Mesendoderm (in vitro differentiated cells): Measurements from ENCODE around the gene GLIPR1L2.

Source experiments
- DNase-seq: peaks from one replicate; pipeline ENCODE4 v3.0.0; 2013
- H2AK5ac ChIP-seq: 2 replicates; pipeline ENCODE4 v1.6.1; 2013; ENCODE audit warnings: low read length, inconsistent platforms
- H2BK120ac ChIP-seq: 2 replicates; pipeline ENCODE4 v1.6.1; 2013; ENCODE audit warnings: low read depth, mild to moderate bottlenecking, low read length, moderate library complexity, mixed read lengths
- H2BK15ac ChIP-seq: replicated peaks from 2 replicates; pipeline ENCODE4 v1.6.1; 2013; ENCODE audit warnings: low read depth, mild to moderate bottlenecking, moderate library complexity
- H2BK5ac ChIP-seq: 2 replicates; pipeline ENCODE4 v1.6.1; 2013; ENCODE audit warnings: low read length, inconsistent platforms
- H3K18ac ChIP-seq: 2 replicates; pipeline ENCODE4 v1.6.1; 2013; ENCODE audit warnings: mild to moderate bottlenecking, low read length, mixed read lengths
- H3K23ac ChIP-seq: one replicate; pipeline ENCODE4 v1.6.1; 2013; ENCODE audit warnings: low read length
- H3K27ac ChIP-seq: 2 replicates; pipeline ENCODE4 v1.5.1; 2013; ENCODE audit warnings: low read depth, mild to moderate bottlenecking, inconsistent platforms, low read length, moderate library complexity
- H3K27me3 ChIP-seq: 2 replicates; pipeline ENCODE4 v1.6.1; 2013; ENCODE audit warnings: low read length, control low read depth, mild to moderate bottlenecking, inconsistent platforms; ENCODE audit not compliant: insufficient read depth, poor library complexity
- H3K36me3 ChIP-seq: 2 replicates; pipeline ENCODE4 v1.6.1; 2013; ENCODE audit warnings: low read length, inconsistent platforms; ENCODE audit not compliant: control insufficient read depth, insufficient read depth
- H3K4ac ChIP-seq: one replicate; pipeline ENCODE4 v1.6.1; 2013; ENCODE audit warnings: low read depth, mild to moderate bottlenecking, low read length, moderate library complexity
- H3K4me1 ChIP-seq: 2 replicates; pipeline ENCODE4 v1.6.1; 2013; ENCODE audit warnings: low read depth, low read length, inconsistent platforms; ENCODE audit not compliant: control insufficient read depth
- H3K4me2 ChIP-seq: 2 replicates; pipeline ENCODE4 v1.6.1; 2013; ENCODE audit warnings: low read length
- H3K4me3 ChIP-seq: 2 replicates; pipeline ENCODE4 v1.5.1; 2013; ENCODE audit warnings: mild to moderate bottlenecking, low read length
- H3K56ac ChIP-seq: one replicate; pipeline ENCODE4 v1.6.1; 2013; ENCODE audit warnings: low read length
- H3K79me1 ChIP-seq: 2 replicates; pipeline ENCODE4 v1.6.1; 2013; ENCODE audit warnings: low read length, inconsistent platforms
- H3K79me2 ChIP-seq: 2 replicates; pipeline ENCODE4 v1.6.1; 2013; ENCODE audit warnings: mild to moderate bottlenecking, low read length; ENCODE audit not compliant: control insufficient read depth, insufficient read depth
- H3K9ac ChIP-seq: 2 replicates; pipeline ENCODE4 v1.6.1; 2013; ENCODE audit warnings: low read length, inconsistent platforms
- H4K5ac ChIP-seq: one replicate; pipeline ENCODE4 v1.6.1; 2013; ENCODE audit warnings: low read length
- H4K8ac ChIP-seq: one replicate; pipeline ENCODE4 v1.6.1; 2013; ENCODE audit warnings: low read depth, mild to moderate bottlenecking, control low read depth, low read length, moderate library complexity
- WGBS: extraction: QIAGEN DNeasy Blood & Tissue Kit; methylation state at CpG from one replicate; pipeline ENCODE4 v1.1.7; 2013; ENCODE audit warnings: low lambda C conversion rate, missing lambda C conversion rate; ENCODE audit not compliant: insufficient coverage; ENCODE audit errors: extremely low coverage; 5-methylcytosine and 5-hydroxymethylcytosine counted together

The GLIPR1L2 gene

DNA sequence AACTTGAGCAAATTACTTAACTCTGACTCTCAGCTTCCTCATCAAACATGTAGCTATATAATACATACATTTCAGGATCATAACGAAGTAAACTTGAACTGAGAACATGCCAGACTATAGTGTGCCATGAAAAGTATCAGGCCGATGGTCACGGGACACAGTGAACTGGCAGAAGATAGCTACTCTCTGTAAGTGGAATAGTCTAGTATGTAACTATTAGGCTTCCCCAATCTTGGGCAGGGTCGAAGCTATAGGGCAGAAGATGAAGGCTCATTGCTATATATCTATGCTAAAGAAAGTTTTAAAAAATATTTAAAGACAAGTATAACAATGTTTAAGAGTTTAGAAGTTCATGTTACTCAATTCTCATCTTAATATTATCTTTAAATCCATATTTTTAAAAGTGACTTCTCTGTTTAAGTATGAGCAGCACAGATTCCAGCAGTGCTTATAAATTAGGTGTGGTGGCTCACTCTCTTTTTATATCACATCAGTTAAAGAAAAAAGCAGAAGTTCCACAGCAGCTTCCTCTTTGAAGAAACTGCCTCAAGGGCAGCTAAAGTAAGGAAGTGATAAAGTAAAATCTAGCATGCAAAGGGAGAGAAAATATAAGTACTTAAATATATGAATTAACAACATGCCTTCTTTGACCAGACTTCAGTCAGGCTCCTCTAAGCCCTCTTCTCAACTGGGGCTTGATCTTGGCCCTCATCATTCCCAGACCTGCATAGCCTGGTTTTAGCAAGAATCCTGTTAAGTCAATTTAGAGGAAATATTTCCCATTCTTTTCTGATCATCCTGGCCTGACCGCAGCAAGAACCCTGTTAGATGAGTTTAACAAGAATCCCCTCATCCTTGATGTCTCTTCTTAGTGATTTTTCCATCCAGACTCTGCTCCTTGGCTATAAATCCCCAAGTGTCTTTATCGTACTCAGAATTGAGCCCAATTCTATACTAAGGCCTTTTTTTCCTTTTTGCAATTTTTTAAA, 81.3 kb downstream of the GLIPR1L2 start:
- no CpG with 5 or more reads among the region's 6 CpGs for WGBS

DNA sequence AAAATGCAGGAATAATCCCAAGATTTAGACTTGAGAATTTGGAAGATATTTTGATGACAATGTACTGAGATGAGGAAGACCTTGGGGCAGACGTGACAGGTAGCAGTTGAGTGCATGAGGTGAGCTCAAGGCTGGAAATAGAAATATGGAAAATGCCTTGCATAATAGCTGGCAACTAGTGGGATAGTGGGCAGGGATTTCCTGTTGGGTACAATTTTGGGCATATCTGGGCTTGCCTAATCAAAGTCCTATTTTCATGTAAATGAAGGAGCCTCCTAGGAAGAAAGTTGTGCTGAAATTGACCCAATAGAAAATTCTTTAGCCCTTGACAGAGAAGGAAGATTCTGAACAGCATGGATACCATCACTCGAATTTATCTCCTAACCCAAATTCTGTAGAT, 83.2 kb downstream of the GLIPR1L2 start:
- no peak for DNase-seq
- H4K5ac ChIP-seq: no peak overlapping the region
- no peak overlapping the region for H3K4me2 ChIP-seq
- no peak overlapping the region for H2AK5ac ChIP-seq
- H3K23ac ChIP-seq: no peak overlapping the region
- no peak overlapping the region for H3K18ac ChIP-seq
- H3K79me2 ChIP-seq: no peaks in the 10 kb centered on the region
- H3K27ac ChIP-seq: no peak overlapping the region
- H4K8ac ChIP-seq: no peak overlapping the region
- no peak overlapping the region for H3K9ac ChIP-seq
- H3K4me3 ChIP-seq: no peak overlapping the region
- no CpG with 5 or more reads among the region's 2 CpGs for WGBS
- no peak overlapping the region for H2BK120ac ChIP-seq
- H3K27me3 ChIP-seq: no peaks in the 10 kb centered on the region
- no peak overlapping the region for H3K56ac ChIP-seq
- H2BK15ac ChIP-seq: no peak overlapping the region
- H3K36me3 ChIP-seq: no peaks in the 10 kb centered on the region
- H3K4me1 ChIP-seq: no peaks in the 10 kb centered on the region
- H3K4ac ChIP-seq: no peak overlapping the region
- H3K79me1 ChIP-seq: no peaks in the 10 kb centered on the region
- no peak overlapping the region for H2BK5ac ChIP-seq

More for the DNA sequence above, 81.3 kb downstream of the GLIPR1L2 start:
- H3K9ac ChIP-seq: no peak overlapping the region
- H3K4ac ChIP-seq: no peak overlapping the region
- H3K79me1 ChIP-seq: no peaks in the 10 kb centered on the region
- H3K79me2 ChIP-seq: no peaks in the 10 kb centered on the region
- no peak overlapping the region for H3K56ac ChIP-seq
- DNase-seq: peak; percentile 29
- no peak overlapping the region for H3K4me2 ChIP-seq
- H4K5ac ChIP-seq: no peak overlapping the region
- H3K18ac ChIP-seq: no peak overlapping the region
- no peak overlapping the region for H3K23ac ChIP-seq
- no peaks in the 10 kb centered on the region for H3K4me1 ChIP-seq
- H3K27ac ChIP-seq: no peak overlapping the region
- no peak overlapping the region for H2BK120ac ChIP-seq
- H3K4me3 ChIP-seq: no peak overlapping the region
- H2BK15ac ChIP-seq: no peak overlapping the region
- no peak overlapping the region for H2AK5ac ChIP-seq
- no peak overlapping the region for H4K8ac ChIP-seq
- no peaks in the 10 kb centered on the region for H3K36me3 ChIP-seq
- no peak overlapping the region for H2BK5ac ChIP-seq
- no peaks in the 10 kb centered on the region for H3K27me3 ChIP-seq

DNA sequence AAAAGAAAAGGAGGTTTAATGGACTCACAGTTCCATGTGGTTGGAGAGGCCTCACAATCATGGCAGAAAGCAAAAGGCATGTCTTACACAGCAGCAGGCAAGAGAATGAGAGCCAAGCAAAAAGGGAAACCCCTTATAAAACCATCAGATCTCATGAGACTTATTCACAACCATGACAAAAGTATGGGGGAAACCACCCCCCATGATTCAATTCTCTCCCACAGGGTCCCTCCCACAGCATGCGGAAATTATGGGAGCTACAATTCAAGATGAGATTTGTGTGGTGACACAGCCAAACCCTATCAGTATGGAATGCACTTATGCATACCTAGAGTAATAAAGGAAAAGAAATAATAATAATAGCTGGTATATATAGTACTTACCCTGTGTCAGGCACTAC, 85.2 kb downstream of the GLIPR1L2 start:
- H3K56ac ChIP-seq: no peak overlapping the region

DNA sequence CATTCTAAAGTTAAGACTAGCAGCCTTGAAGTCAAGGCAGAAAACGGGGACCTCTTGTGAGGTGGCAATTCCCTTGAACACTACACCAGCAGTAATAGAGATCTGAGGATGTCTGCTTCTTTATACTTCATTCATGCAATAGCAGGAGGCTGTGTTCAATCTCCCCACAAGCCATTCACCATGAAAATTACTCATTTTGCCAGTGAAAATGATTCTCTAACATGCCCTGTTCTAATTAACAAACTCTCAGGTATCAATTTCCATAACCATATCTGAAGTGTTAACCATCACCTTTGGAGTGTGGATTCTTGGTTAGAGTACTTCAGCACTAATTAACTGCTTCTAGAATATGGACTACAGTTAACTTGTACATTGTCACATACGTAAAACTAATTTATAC, 86.2 kb downstream of the GLIPR1L2 start:
- H3K79me2 ChIP-seq: no peaks in the 10 kb centered on the region
- H3K4me1 ChIP-seq: peaks cover 4% of the 10 kb centered on the region
- H3K23ac ChIP-seq: no peak overlapping the region
- H4K8ac ChIP-seq: no peak overlapping the region
- no peak overlapping the region for H2AK5ac ChIP-seq
- H4K5ac ChIP-seq: no peak overlapping the region
- H3K4me2 ChIP-seq: no peak overlapping the region
- H3K79me1 ChIP-seq: no peaks in the 10 kb centered on the region
- H3K18ac ChIP-seq: no peak overlapping the region
- no peaks in the 10 kb centered on the region for H3K36me3 ChIP-seq
- no peak overlapping the region for H2BK120ac ChIP-seq
- DNase-seq: no peak
- no peak overlapping the region for H2BK5ac ChIP-seq
- H3K56ac ChIP-seq: no peak overlapping the region
- no CpG with 5 or more reads among the region's 2 CpGs for WGBS
- H3K9ac ChIP-seq: no peak overlapping the region
- H3K27me3 ChIP-seq: no peaks in the 10 kb centered on the region
- no peak overlapping the region for H2BK15ac ChIP-seq
- no peak overlapping the region for H3K4ac ChIP-seq
- H3K4me3 ChIP-seq: no peak overlapping the region
- no peak overlapping the region for H3K27ac ChIP-seq

More for the DNA sequence above, 85.2 kb downstream of the GLIPR1L2 start:
- no CpG with 5 or more reads among the region's 1 CpG for WGBS
- Histone ChIP-seq H3K36me3 (no peaks in the 10 kb centered on the region), H3K79me1 (no peaks in the 10 kb centered on the region), H3K9ac (no peak overlapping the region), H4K8ac (no peak overlapping the region), H4K5ac (no peak overlapping the region), H3K79me2 (no peaks in the 10 kb centered on the region), H2AK5ac (no peak overlapping the region), H3K4me1 (peaks cover 2% of the 10 kb centered on the region), H3K18ac (no peak overlapping the region), H3K4me3 (no peak overlapping the region), H3K23ac (no peak overlapping the region), H2BK5ac (no peak overlapping the region), H3K27me3 (no peaks in the 10 kb centered on the region), H3K4ac (no peak overlapping the region), H2BK15ac (no peak overlapping the region), H2BK120ac (no peak overlapping the region), H3K27ac (no peak overlapping the region), H3K4me2 (no peak overlapping the region)
- no peak for DNase-seq

DNA sequence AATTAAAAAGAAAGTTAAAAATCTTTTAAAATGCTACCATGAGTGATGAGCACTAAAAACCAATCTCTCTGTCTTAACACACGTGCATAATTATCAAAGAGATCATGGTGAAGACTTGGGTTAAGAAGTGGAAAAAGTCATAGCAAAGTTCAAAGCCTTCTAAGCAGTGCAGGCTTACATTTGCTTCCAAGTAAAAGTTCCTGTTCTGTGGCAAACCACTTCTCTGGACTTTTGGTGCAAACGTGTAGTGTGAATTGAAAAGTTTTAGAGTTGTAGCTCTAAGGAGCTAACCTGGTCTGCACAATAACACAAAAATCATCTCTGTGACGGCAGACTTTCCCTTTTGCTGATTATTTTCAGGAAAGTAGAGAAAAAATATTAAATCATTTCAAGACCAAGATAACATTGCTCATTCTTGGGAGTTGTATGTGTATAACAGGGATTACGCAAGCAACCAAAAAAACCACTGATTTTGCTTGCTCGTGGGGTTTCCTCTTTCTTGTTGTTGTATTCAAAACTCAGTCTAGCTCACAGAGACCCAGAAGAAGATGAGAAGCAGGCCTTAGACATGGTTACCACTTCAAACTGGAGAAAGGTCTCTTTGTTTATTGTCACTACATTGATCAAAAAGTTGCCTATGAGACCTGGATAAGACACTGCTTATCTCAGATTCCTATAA, 87.4 kb downstream of the GLIPR1L2 start:
- Histone ChIP-seq H3K79me2 (no peaks in the 10 kb centered on the region), H3K56ac (no peak overlapping the region), H3K4me3 (no peak overlapping the region), H2AK5ac (no peak overlapping the region), H3K36me3 (no peaks in the 10 kb centered on the region), H2BK15ac (peak overlapping the region; percentile 74), H3K27me3 (no peaks in the 10 kb centered on the region), H2BK120ac (no peak overlapping the region), H3K27ac (no peak overlapping the region), H4K5ac (no peak overlapping the region), H3K18ac (peak overlapping the region; percentile 68), H3K4me2 (no peak overlapping the region), H3K9ac (no peak overlapping the region), H3K23ac (no peak overlapping the region), H3K79me1 (no peaks in the 10 kb centered on the region), H3K4me1 (peaks cover 6% of the 10 kb centered on the region), H3K4ac (no peak overlapping the region), H2BK5ac (no peak overlapping the region), H4K8ac (no peak overlapping the region)
- no CpG with 5 or more reads among the region's 5 CpGs for WGBS
- no peak for DNase-seq
